Measurements from ENCODE around the gene SMG9.

Gene SMG9

GRCh38 chr19:43798026-43798545 is 43.3 kb upstream of the SMG9 start:
- TF ChIP-seq SIN3A (IDR thresholded peaks at IDR 0.05; ENCODE audit: borderline replicate concordance, insufficient read depth, low read length) (no peak), FOXP2 (optimal IDR thresholded peaks at IDR 0.05; ENCODE audit: borderline replicate concordance, extremely low read depth, extremely low read length, insufficient read depth) (no peak), TAF1 (IDR thresholded peaks at IDR 0.05; ENCODE audit: borderline replicate concordance, insufficient read depth, low read length) (no peak), REST (IDR thresholded peaks at IDR 0.05; ENCODE audit: insufficient read depth in 1 of 2, low read depth in 2 of 2, low read length in 2 of 2) (no peak), POLR2AphosphoS5 (IDR thresholded peaks at IDR 0.05; ENCODE audit: low read depth, low read length) (no peak)

GRCh38 chr19:43797556-43797955 is 42.8 kb upstream of the SMG9 start:
- no peak for TF ChIP-seq FOXP2 (optimal IDR thresholded peaks at IDR 0.05; ENCODE audit: borderline replicate concordance, extremely low read depth, extremely low read length, insufficient read depth)
- no peak for TF ChIP-seq REST (IDR thresholded peaks at IDR 0.05; ENCODE audit: insufficient read depth in 1 of 2, low read depth in 2 of 2, low read length in 2 of 2)
- no peak for TF ChIP-seq TAF1 (IDR thresholded peaks at IDR 0.05; ENCODE audit: borderline replicate concordance, insufficient read depth, low read length)
- no peak for TF ChIP-seq SIN3A (IDR thresholded peaks at IDR 0.05; ENCODE audit: borderline replicate concordance, insufficient read depth, low read length)
- TF ChIP-seq POLR2AphosphoS5 (IDR thresholded peaks at IDR 0.05; ENCODE audit: low read depth, low read length) = no peak

GRCh38 chr19:43797118-43797517 is 42.4 kb upstream of the SMG9 start:
- no peak for TF ChIP-seq POLR2AphosphoS5 (IDR thresholded peaks at IDR 0.05; ENCODE audit: low read depth, low read length)
- no peak for TF ChIP-seq SIN3A (IDR thresholded peaks at IDR 0.05; ENCODE audit: borderline replicate concordance, insufficient read depth, low read length)
- no peak for TF ChIP-seq REST (IDR thresholded peaks at IDR 0.05; ENCODE audit: insufficient read depth in 1 of 2, low read depth in 2 of 2, low read length in 2 of 2)
- no peak for TF ChIP-seq TAF1 (IDR thresholded peaks at IDR 0.05; ENCODE audit: borderline replicate concordance, insufficient read depth, low read length)
- TF ChIP-seq FOXP2 (optimal IDR thresholded peaks at IDR 0.05; ENCODE audit: borderline replicate concordance, extremely low read depth, extremely low read length, insufficient read depth) = no peak

GRCh38 chr19:43790587-43790986 is 35.8 kb upstream of the SMG9 start:
- TF ChIP-seq FOXP2 (optimal IDR thresholded peaks at IDR 0.05; ENCODE audit: borderline replicate concordance, extremely low read depth, extremely low read length, insufficient read depth) = no peak
- no peak for TF ChIP-seq REST (IDR thresholded peaks at IDR 0.05; ENCODE audit: insufficient read depth in 1 of 2, low read depth in 2 of 2, low read length in 2 of 2)
- no peak for TF ChIP-seq TAF1 (IDR thresholded peaks at IDR 0.05; ENCODE audit: borderline replicate concordance, insufficient read depth, low read length)

- no peak for TF ChIP-seq POLR2AphosphoS5 (IDR thresholded peaks at IDR 0.05; ENCODE audit: low read depth, low read length)
- TF ChIP-seq SIN3A (IDR thresholded peaks at IDR 0.05; ENCODE audit: borderline replicate concordance, insufficient read depth, low read length) = peak; percentile 99; the same call in 1 of the 2 replicates
- TF ChIP-seq REST (IDR thresholded peaks at IDR 0.05; ENCODE audit: insufficient read depth in 1 of 2, low read depth in 2 of 2, low read length in 2 of 2) = peak; percentile 92 to 100
- no peak for TF ChIP-seq FOXP2 (optimal IDR thresholded peaks at IDR 0.05; ENCODE audit: borderline replicate concordance, extremely low read depth, extremely low read length, insufficient read depth)
Measured at GRCh38 chr19:43789029-43789428, 34.3 kb upstream of the SMG9 start.
